HG03097 (cell line): Measurements from ENCODE around the gene COG2.
"Not testable (repeated sequence)": the region's sequence is repeated elsewhere in the genome, so short reads cannot be mapped to it uniquely, and the experiment has no call there.

Source experiments
- ATAC-seq: cut with Tn5 transposase; IDR thresholded peaks from one replicate; pipeline ENCODE4 v1.9.1; 2021; ENCODE audit not compliant: unreplicated experiment, low FRiP score

COG2 gene

DNA sequence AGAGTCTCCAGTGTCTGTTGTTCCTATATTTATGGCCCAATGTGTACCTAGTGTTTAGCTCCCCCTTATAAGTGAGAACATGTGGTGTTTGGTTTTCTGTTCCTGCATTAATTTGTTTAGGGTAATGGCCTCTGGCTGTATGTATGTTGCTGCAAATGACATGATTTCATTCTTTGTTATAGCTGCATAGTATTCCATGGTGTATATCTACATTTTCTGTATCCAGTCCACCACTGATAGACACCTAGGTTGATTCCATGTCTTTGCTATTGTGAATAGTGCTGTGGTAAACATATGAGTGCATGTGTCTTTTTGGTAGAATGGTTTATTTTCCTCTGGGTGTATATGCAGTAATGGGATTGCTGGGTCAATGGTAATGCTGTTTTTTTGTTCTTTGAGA is 56.7 kb downstream of the COG2 start:
- ATAC-seq = not testable (repeated sequence)

DNA sequence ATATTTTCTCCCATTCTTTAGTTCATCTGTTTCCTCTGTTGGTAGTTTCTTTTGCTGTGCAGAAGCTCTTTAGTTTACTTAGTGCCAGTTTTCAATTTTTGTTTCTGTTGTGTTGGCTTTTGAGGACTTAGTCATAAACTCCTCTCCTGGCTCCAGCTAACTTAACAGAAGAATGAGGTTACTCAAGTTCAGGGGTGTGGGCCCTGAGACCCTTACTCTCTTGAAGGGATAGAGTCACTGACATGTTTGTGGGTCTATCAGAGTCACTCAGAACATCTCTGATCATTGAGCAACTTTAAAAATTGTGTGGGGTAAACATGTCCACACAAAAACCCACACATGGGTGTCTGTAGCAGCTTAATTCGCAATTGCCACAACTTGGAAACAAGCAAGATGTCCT is 57.4 kb downstream of the COG2 start:
- ATAC-seq = no peak

DNA sequence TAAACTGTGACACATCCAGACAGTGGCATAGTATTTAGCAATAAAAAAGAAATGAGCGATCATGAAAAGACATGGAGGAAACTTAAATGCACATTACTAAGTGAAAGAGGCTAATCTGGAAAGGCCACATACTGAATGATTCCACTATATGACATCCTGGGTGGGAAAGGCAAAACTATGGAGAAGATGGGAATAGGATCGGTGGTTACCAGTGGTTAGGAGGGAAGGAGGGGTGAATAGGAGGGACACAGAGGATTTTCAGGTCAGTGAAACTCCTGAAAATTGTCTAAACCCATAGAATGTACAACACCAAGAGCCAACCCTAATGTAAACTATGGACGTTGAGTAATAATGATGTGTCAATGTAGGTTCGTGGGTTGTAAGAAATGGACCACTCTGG is 57.9 kb downstream of the COG2 start:
- ATAC-seq = no peak

DNA sequence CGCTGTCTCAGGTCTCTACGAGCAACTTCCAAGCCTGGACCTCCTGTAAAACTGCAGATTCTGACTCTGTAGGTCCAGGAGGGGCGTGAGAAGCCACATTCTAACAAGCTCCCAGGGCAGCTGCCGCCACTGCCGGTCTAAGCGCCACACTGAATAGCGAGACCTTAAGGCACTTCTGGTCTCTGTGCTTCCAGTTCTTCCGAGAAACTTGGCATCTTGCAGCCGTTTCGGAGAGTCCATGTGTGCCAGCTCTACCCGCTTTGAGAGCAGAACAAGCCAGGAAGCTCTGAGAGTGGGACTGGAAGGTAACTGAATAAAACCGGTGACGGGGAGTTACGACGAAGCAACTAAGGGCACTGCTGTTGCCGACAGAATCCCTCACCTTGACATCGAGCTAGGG is 59.2 kb downstream of the COG2 start:
- ATAC-seq = no peak

- no peak for ATAC-seq
Observed at GRCh38 chr1:230701895-230702768, 59.9 kb downstream of the COG2 start.

- no peak for ATAC-seq
Observed at GRCh38 chr1:230702934-230703678, 60.8 kb downstream of the COG2 start.

GRCh38 chr1:230703679-230704385 is 61.6 kb downstream of the COG2 start:
- no peak for ATAC-seq

- no peak for ATAC-seq
Observed at GRCh38 chr1:230704830-230705229, 62.5 kb downstream of the COG2 start.

- ATAC-seq = no peak
Observed at GRCh38 chr1:230705289-230706019, 63.2 kb downstream of the COG2 start.

GRCh38 chr1:230706020-230706699 is 63.9 kb downstream of the COG2 start:
- ATAC-seq = no peak

- ATAC-seq = no peak
Observed at GRCh38 chr1:230706887-230707731, 64.8 kb downstream of the COG2 start.

GRCh38 chr1:230707732-230708630 is 65.7 kb downstream of the COG2 start:
- ATAC-seq = no peak

DNA sequence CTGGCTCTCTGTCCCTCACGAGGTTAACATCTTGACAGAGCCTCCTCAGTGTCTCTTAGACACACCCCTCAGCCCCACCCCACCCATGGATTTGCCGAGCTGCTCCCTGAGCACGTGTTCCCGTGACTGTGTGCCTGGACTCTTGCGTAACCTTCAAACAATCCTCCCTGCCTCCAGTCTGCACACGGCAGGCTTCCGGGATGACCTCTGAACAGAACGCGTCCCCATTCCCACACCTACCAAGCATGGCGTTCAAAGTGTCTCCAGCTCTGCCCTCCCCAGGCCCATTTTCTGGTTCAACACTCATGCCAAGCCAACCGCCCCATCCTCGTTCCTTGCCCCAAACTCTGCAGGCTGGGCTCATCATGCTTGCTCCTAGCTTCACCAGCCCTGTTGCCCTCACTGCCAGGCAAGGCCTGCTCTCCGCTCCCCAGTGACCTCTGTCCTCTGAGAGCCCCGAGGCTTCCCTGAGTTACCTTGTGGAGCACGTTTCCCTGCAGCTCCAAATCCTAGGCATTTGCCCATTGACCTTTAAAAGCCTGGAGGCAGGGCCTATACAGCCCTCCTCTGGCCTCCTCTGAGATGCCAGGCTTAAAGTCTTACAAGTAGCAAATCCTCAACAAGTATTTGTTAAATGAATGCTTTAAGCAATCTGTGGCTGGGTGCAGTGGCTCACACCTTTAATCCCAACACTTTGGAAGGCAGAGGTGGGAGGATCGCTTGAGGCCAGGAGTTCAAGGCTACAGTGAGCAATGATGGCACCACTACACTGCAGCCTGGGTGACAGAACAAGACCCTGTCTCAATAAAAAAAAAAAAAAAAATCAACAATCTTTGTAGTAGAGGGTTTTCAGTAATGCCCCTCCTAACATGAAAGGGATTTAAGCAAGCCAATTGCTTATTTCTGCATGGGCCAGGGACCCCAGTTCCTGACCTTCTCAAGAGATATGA is 66.6 kb downstream of the COG2 start:
- no peak for ATAC-seq

DNA sequence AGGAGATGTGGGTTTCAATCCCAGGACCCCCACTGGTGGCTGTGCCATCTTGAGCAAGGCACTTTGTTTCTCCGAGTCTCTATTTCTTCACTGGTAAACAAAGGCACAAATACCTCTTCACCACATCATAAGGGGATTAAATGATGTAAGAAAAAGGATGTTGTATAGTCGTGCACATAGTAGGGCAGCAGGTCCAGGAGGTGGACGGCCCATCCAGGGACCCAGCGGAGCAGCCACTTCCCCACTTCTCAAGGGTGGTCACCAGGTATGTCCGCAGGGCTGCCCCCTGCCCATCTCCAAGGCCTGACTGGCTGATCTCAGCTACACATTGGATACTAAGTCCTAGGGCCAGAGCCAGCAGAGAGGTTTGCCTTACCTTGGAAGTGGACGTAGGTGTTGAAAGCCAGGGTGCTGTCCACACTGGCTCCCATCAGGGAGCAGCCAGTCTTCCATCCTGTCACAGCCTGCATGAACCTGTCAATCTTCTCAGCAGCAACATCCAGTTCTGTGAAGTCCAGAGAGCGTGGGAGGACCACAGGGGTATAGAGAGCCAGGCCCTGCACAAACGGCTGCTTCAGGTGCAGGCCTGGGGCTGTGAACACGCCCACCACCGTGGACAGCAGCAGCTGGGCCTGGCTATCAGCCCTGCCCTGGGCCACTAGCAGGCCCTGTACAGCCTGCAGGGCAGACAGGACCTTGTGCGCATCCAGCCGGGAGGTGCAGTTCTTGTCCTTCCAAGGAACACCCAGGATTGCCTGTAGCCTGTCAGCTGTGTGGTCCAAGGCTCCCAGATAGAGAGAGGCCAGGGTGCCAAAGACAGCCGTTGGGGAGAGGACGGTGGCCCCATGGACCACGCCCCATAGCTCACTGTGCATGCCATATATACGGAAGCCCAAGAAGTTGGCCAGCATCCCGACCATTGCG is 67.6 kb downstream of the COG2 start:
- no peak for ATAC-seq

DNA sequence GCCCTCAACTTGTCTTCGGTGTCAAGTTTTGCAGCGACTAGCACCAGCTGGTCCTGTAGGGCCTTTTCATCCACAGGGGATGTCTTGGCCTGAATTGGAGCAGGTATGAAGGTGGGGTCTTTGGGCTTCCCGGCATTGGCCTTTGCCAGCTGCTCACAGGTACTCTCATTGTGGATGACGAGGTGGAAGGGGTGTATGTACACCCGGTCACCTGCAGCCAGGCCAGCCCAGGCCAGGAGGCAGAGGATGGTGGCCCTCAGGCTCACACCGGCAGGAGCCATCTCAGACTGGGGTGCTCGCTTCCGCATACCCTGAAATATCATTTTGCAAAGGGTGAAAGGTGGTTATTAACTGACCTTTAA is 68.2 kb downstream of the COG2 start:
- ATAC-seq = no peak

- no peak for ATAC-seq
Observed at GRCh38 chr1:230711245-230711644, 69.0 kb downstream of the COG2 start.
